DMS 273 (cell line): ENCODE data around the gene SELENON.

Experiments
- DNase-seq: peaks from one replicate; lab custom pipeline; 2025; ENCODE audit not compliant: unreplicated experiment; lab: John Stamatoyannopoulos, UW

SELENON gene

DNA sequence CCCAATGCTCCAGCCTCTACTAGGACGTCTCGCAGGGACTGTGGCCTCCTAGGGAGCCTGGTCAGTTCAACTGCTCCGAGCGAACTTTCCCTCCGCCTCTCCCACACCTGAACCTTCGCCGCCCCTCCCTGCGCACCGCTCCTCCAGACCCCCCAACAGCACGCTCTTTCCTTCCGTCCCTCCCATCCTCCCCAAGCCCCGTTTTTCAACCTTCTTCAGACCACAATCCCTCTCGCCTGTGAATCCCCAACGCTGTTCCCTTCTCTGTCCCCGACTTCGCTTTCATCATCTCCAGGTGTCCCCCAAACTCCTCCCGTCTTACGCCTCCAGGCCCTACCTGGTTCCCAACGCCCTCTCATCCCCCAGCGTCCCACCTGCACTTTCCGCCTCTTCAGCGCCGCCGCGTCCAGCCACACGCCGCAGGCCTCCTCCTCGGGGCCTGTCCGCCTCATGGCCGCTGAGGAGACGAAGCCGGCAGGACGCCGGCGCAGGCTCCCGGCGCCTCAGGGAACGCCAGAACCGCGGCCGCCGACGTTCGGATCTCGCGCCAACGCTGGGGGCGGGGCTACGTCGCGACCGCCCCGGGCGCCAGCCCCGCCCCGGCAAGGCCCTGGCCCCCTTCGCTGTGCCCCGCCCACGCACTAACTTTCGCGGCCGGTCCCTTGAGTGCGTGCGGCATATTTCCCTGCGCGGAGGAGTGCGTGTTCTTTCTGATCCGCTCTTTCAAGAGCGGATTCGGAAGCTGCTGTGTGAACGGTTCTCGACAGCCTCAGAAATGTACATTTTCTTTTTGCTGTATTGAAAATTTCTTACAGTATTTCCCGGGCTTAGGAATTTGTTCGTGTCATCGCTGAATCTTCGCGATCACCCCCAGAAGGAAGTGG is 59.2 kb downstream of the SELENON start, which contains the start of gene AUNIP:
TSS of gene AUNIP (minus strand) at position 552 of the 884 bp plus-strand sequence. CDS start at position 452, 100 bp downstream.
- DNase-seq = peak; percentile 96

DNA sequence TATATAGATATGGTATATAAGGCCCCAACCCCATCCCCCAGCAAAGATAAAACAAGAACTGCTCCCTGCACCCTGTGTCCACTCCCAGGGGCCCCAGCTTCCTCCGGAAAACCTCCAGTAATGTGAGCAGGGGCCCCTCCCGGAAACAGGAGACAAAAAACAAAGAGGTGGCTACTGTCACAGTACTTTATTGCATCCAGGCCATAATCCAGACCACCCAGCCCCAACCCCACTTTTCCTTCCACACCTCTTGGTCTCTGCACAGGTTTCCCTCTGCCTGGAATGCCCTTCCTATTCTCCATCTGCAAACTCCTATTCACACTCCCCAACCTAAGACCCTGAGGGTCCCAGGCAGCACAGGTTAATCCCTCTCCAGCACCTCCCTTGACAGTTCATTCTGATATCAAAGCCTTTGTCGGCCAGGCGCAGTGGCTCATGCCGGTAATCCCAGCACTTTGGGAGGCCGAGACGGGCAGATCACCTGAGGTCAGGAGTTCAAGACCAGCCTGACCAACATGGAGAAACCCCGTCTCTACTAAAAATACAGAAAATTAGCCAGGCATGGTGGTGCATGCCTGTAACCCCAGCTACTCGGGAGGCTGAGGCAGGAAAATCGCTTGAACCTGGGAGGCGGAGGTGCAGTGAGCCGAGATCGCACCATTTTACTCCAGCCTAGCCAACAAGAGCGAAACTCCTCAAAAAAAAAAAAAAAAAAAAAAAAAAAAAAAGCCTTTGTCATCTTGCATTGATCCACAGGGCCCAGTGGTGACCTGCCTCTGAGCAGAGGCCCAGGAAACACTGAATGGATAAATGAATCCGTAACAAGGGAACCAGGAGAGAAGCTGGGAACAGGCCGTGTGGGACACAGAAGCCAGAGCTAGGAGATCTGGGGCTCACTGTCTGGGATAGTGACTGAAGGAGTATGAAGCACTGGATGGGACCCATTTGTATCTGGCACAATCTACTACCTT is 61.6 kb downstream of the SELENON start:
- DNase-seq = no peak

DNA sequence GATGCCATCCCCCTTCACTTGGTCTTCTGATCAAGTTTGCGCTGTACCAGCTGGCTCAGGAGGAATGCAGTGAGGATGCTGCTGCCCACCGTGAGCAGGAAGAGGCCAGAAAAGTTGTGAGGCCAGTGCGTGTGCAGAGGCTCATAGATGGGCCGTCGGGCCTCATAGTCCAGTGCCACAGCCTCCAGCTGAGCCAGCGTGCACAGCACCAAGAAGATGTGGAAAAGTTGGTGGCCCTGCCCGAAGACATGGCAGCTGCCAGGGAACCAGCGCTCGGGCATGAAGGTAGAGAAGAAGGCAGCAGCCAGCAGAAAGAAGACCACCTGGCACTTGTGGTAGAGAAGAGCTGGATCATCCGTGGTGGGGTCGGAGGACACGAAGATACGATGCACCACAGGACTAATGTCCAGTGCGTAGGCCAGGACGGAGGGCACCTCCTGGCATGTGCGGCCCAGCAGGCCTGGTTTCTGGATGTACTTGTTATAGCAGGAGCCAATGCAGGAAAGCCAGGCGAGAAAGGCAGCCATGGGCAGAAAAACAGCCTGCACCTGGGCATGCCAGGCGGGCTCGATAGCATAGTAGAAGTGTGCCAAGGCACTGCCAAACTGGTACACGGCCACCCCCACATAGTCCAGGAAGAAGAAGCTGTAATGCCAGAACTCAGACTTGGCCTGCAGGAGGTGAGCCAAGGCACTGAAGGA is 62.9 kb downstream of the SELENON start:
- no peak for DNase-seq

DNA sequence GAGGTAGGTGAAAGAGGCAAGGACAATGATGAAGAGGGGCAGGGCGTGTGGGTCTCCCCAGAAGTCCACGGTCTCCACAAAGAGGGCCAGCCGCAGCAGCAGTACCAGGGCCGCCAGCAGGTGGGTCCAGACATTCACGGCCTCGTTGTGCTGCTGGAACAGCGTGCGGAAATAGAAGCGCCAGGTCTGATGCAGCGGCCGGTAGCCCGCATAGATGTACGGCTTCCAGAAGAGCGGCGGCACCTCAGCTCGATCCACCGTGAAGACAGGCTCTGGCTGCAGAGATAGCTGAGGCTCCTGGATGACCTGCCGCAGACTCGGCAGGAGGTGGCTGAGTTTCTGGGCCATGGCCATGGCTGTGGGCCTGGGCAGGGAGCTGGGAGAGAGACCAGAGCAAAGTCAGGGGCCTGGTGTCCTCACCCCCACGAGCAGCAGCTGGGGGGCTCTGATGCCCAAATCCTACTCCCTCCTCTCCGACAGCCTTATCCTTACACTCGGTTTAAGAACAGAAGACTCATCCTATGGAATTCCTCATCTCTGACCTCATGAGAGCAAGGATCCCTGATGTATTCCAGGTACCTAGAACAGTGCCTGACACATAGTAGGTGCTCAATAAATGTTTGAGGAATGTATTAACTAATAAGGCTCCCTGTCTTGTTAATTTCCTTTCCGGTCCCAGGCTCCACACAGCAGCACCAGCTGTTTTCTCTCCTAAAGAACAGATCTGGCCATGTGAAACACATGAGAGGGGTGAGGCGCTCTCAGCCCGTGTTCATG is 63.7 kb downstream of the SELENON start:
- DNase-seq = no peak

DNA sequence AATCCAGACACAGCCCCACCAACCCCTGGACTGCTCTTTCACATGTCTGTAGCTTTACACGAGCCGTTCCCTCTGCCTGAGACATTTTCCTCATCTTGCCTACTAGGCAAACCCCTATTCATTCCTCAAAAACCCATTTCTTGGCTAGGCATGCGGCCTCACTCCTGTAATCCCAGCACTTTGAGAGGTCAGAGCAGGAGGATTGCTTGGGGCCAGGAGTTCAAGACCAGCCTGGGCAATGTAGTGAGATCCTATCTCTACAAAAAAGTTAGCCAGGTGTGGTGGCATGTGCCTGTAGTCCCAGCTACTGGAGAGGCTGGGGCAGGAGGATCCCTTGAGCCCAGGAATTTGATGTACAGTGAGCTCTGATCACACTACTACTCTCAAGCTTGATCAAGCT is 64.4 kb downstream of the SELENON start:
- no peak for DNase-seq

DNA sequence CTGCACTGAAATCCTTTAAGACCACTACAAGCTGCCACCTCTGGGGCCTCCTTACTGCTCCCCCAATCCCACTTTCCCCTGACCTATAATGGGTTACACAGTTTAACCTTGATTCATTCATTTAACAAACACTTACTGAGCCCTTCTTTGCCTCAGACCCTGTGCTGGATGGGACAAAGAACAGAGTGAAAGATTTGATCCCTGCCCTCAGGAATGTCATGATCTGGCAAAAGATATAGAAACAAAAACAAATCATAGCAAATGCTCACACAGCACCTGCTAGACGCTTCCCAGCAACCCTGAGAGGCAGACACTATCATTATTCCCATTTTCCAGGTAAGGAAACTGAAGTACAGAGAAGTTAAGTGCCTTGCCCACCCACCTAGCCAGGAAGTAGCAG is 66.3 kb downstream of the SELENON start:
- DNase-seq = no peak

DNA sequence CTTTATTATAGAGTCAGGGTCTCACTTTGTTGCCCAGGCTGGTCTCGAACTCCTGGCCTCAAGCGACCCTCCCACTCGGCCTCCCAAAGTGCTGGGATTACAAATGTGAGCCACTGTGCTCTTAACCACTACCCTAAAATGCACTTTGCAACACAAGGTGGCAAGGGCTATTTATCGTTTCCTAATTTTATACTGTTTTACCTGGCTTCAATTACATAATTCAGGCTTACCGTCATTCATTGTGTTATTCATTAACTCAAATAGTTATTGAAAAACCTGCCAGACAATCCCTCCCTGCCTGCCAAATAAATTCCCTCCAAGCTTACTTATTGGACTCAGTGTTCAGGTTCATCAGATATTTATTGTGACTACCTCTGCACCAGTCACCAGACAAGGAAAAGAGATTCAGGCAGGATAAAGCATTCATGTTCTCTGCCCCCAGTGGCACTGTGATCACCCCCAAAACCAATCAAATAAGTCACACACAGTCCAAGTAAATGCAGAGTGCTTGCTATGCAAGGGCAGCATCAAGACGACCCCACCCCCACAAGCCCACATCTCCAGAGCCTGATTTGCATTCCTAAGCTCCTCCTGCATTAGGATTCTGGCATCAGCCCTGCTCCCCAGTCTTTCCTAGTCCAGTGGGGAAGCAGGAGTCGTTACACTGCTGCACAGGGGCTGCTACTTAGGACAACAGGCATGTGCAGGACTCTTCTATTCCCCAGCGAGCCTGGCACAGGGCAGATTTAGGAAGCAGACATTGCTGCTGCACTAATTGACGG is 67.4 kb downstream of the SELENON start:
- DNase-seq = no peak
